B cell (primary cell): ENCODE measurements around the gene GPR146. TPM values are rescaled to one million over a fixed set of nuclear protein-coding genes. Genes with fewer than 3 reads are reported as not detected.

Experiments used
- ATAC-seq: fragments of 200-7000 bp; cut with Tn5 transposase; one replicate; pipeline ENCODE4 v1.10.0; 2021; ENCODE audit warnings: low read depth, mild to moderate bottlenecking, moderate number of reproducible peaks, moderate library complexity
- CTCF ChIA-PET: fragments of 350-600 bp; sonication (Branson Sonifier 250); formaldehyde crosslinking; loops from one replicate; lab custom pipeline; 2021; ENCODE audit warnings: antibody characterized with exemption, inconsistent platforms; lab: Charles Lee
- POLR2A ChIA-PET: fragments of 350-600 bp; sonication (Branson Sonifier 250); formaldehyde crosslinking; loops from one replicate; lab custom pipeline; 2021; ENCODE audit warnings: antibody characterized with exemption; lab: Charles Lee
- DNase-seq: peaks from one replicate; pipeline ENCODE4 v3.0.0; 2013
- H2AFZ ChIP-seq: 2 replicates; pipeline ENCODE4 v1.6.1; 2012; ENCODE audit warnings: mild to moderate bottlenecking, low read depth, low read length; ENCODE audit not compliant: insufficient read depth, poor library complexity, severe bottlenecking
- H3K27ac ChIP-seq, 2 donors: 1 replicate in 1 of 2; 2 replicates in 1 of 2; pipeline ENCODE4 v1.5.1; 2012 to 2013; ENCODE audit warnings: low read length in 2 of 2, mild to moderate bottlenecking in 2 of 2, moderate library complexity in 1 of 2
- H3K27me3 ChIP-seq, 4 experiments: fragments of 200-600 bp in 1 of 4; sonication (generic) in 1 of 4; replicated peaks in 1 of 4; 1 replicate in 2 of 4; 2 replicates in 2 of 4; pipeline versions ENCODE4 v1.6.1 to v1.7.0; 2013 to 2016; ENCODE audit warnings: low read length in 3 of 4, mild to moderate bottlenecking in 2 of 4, mixed read lengths in 1 of 4, moderate library complexity in 1 of 4; ENCODE audit not compliant: insufficient read depth in 4 of 4, control insufficient read depth in 3 of 4; ENCODE audit errors: control extremely low read depth in 1 of 4
- H3K36me3 ChIP-seq, 2 experiments: replicated peaks in 1 of 2; 1 replicate in 1 of 2; 2 replicates in 1 of 2; pipeline versions ENCODE4 v1.6.1 to v1.7.1; 2013; ENCODE audit warnings: low read length in 1 of 2; ENCODE audit not compliant: insufficient read depth in 2 of 2, control insufficient read depth in 1 of 2; ENCODE audit errors: control extremely low read depth in 1 of 2, extremely low read depth in 1 of 2
- H3K4me1 ChIP-seq, 2 donors: fragments of 200-600 bp in 1 of 2; sonication (generic) in 1 of 2; 1 replicate in 1 of 2; 2 replicates in 1 of 2; pipeline versions ENCODE4 v1.5.1 to v1.6.1; 2013 to 2017; ENCODE audit warnings: low read length in 2 of 2; ENCODE audit not compliant: control insufficient read depth in 2 of 2, insufficient read depth in 2 of 2
- H3K4me2 ChIP-seq: replicated peaks from 2 replicates; pipeline ENCODE3; 2012; ENCODE audit warnings: mild to moderate bottlenecking, low read depth, low read length; ENCODE audit not compliant: poor library complexity, severe bottlenecking
- H3K4me3 ChIP-seq, 5 experiments: fragments of 200-600 bp in 1 of 5; sonication (generic) in 1 of 5; 1 replicate in 3 of 5; 2 replicates in 2 of 5; pipeline versions ENCODE4 v1.5.1 to v1.7.0; 2011 to 2016; ENCODE audit warnings: low read length in 4 of 5, mild to moderate bottlenecking in 4 of 5, low read depth in 2 of 5, control low read depth in 1 of 5, moderate library complexity in 1 of 5; ENCODE audit not compliant: insufficient read depth in 1 of 5; ENCODE audit errors: control extremely low read depth in 1 of 5, extremely low read depth in 1 of 5
- H3K79me2 ChIP-seq: fragments of 200-600 bp; sonication (generic); one replicate; pipeline ENCODE4 v1.6.0; 2016; ENCODE audit warnings: low read length; ENCODE audit not compliant: control insufficient read depth, insufficient read depth
- H3K9ac ChIP-seq: fragments of 200-600 bp; sonication (generic); 2 replicates; pipeline ENCODE4 v1.6.1; 2017; ENCODE audit warnings: mild to moderate bottlenecking, low read length, moderate library complexity
- H3K9me3 ChIP-seq, 3 donors: one replicate each; pipeline versions ENCODE4 v1.6.1 to v1.7.1; 2013; ENCODE audit warnings: low read length in 2 of 3; ENCODE audit not compliant: control insufficient read depth in 2 of 3, insufficient read depth in 1 of 3; ENCODE audit errors: control extremely low read depth in 1 of 3
- H4K20me1 ChIP-seq: 2 replicates; pipeline ENCODE4 v1.6.0; 2012; ENCODE audit warnings: mild to moderate bottlenecking, low read length; ENCODE audit not compliant: insufficient read depth, control insufficient read depth, poor library complexity, severe bottlenecking
- H3K27ac Mint-ChIP-seq: one replicate; pipeline ENCODE4 v1.8.0; 2021; ENCODE audit warnings: mixed read lengths
- H3K27me3 Mint-ChIP-seq: one replicate; pipeline ENCODE4 v1.8.0; 2021; ENCODE audit warnings: mixed read lengths
- H3K4me1 Mint-ChIP-seq: one replicate; pipeline ENCODE4 v1.8.0; 2021; ENCODE audit warnings: mixed read lengths
- H3K4me3 Mint-ChIP-seq: one replicate; pipeline ENCODE4 v1.8.0; 2021; ENCODE audit warnings: mixed read lengths
- H3K9me3 Mint-ChIP-seq: one replicate; pipeline ENCODE4 v1.8.0; 2022; ENCODE audit warnings: mixed read lengths; ENCODE audit not compliant: insufficient read depth
- CTCF ChIP-seq: fragments of 200-600 bp; IDR thresholded peaks from one replicate; pipeline ENCODE4 v1.8.0; 2022; ENCODE audit warnings: antibody characterized with exemption, mild to moderate bottlenecking
- EZH2 ChIP-seq: IDR thresholded peaks from 2 replicates; pipeline ENCODE4 v1.6.1; 2012; ENCODE audit warnings: borderline replicate concordance, low read depth, mild to moderate bottlenecking, moderate library complexity, low read length; ENCODE audit not compliant: insufficient read depth, poor library complexity, severe bottlenecking
- WGBS: methylation state at CpG from one replicate; pipeline ENCODE4 v1.1.5; 2013; ENCODE audit warnings: missing lambda C conversion rate; ENCODE audit not compliant: insufficient coverage; 5-methylcytosine and 5-hydroxymethylcytosine counted together
- intact Hi-C: fragments of 100-400 bp; cut with micrococcal nuclease; formaldehyde crosslinking; loops from one replicate; pipeline ENCODE4 v1.10.0; 2022
- polyA plus RNA-seq: library from polyadenylated mRNA; depleted of rRNA; stranded (reverse); fragments of >200 nt; gene quantifications from 2 replicates; pipeline ENCODE4 v1.2.3, GENCODE V29; 2012
- total RNA-seq, 2 donors: library from RNA; stranded (reverse); fragments of 120-200 nt in 1 of 2; gene quantifications; 1 replicate in 1 of 2; 2 replicates in 1 of 2; pipeline versions ENCODE4 v1.2.3 to v1.2.4, GENCODE V29; 2013 to 2022

GPR146 gene
- total and polyA plus RNA-seq, 2 donors (not counting 1 experiment from before 2014, with no cell fraction given): 4.2 to 45.4 TPM

GRCh38 chr7:1055956-1056784, 11.8 kb downstream of the GPR146 start:
- H3K27ac Mint-ChIP-seq: no peak overlapping the region
- peaks cover 39% of the 10 kb centered on the region for H3K4me1 Mint-ChIP-seq
- peaks cover 34% of the 10 kb centered on the region in 2 donors for H3K4me1 ChIP-seq
- TF ChIP-seq CTCF (no peak), EZH2 (no peak)
- ChIA-PET CTCF (interaction anchor here (0.9 to 16.5 kb wide), 4 partner anchors 9 to 60 kb away, joined by 3 to 496 read pairs (median 8); partner anchors contain the start of genes GPER1 and GPR146), POLR2A (interaction anchor here (1.4 to 1.5 kb wide), 2 partner anchors 33 to 63 kb away, joined by 4 to 5 read pairs; no protein-coding TSS in a partner anchor)
- no peak overlapping the region for H3K27ac ChIP-seq
- H3K27me3 Mint-ChIP-seq: peaks cover 20% of the 10 kb centered on the region
- DNase-seq: peak; percentile 47
- peak; percentile 21 for ATAC-seq
- no peak overlapping the region for H3K9ac ChIP-seq
- 25% methylated on average over 23 of the region's 36 CpGs for WGBS
- H3K9me3 ChIP-seq: peaks cover 0 to 25% (median 0%) of the 10 kb centered on the region in 3 donors
- intact Hi-C loops: no loop called here
- no peaks in the 10 kb centered on the region for H3K9me3 Mint-ChIP-seq
- no peaks in the 10 kb centered on the region for H3K36me3 ChIP-seq
- peaks cover 0 to 55% (median 16%) of the 10 kb centered on the region in 4 experiments for H3K27me3 ChIP-seq
- H3K4me2 ChIP-seq: peak overlapping the region; percentile 57
- peak overlapping the region; percentile 87 for H3K4me3 Mint-ChIP-seq
- peaks cover 5% of the 10 kb centered on the region for H3K79me2 ChIP-seq
- no peak overlapping the region for H3K4me3 ChIP-seq
- H4K20me1 ChIP-seq: peaks cover 31% of the 10 kb centered on the region
- H2AFZ ChIP-seq: no peak overlapping the region
